Natural killer cell (primary cell): ENCODE data around the gene CRY2. TPM values are rescaled to one million over a fixed set of nuclear protein-coding genes. Genes with fewer than 3 reads are reported as not detected.
A peak's percentile ranks its signal among the peaks of the same experiment; 100 is the strongest.
"Not testable (repeated sequence)": the region's sequence is repeated elsewhere in the genome, so short reads cannot be mapped to it uniquely, and the experiment has no call there.

Experiments
- ATAC-seq, 3 donors: fragments of 150-1000 bp in 2 of 3; fragments of 200-7000 bp in 1 of 3; cut with Tn5 transposase; 1 replicate in 1 of 3; 2 replicates in 2 of 3; pipeline ENCODE4 v1.10.0; 2021; ENCODE audit warnings: mild to moderate bottlenecking in 2 of 3, moderate library complexity in 2 of 3
- DNase-seq, 2 donors: peaks; one replicate each; pipeline versions ENCODE4 v3.0.0 to v3.0.0-alpha.2; 2013 to 2021; ENCODE audit warnings: mixed read lengths in 1 of 2
- H3K27ac ChIP-seq: one replicate; pipeline ENCODE4 v1.5.1; 2013; ENCODE audit warnings: mild to moderate bottlenecking, low read length
- H3K27me3 ChIP-seq: one replicate; pipeline ENCODE4 v1.6.1; 2013; ENCODE audit warnings: low read length; ENCODE audit not compliant: control insufficient read depth, insufficient read depth
- H3K36me3 ChIP-seq: one replicate; pipeline ENCODE4 v1.6.1; 2013; ENCODE audit warnings: low read length; ENCODE audit not compliant: control insufficient read depth, insufficient read depth
- H3K4me1 ChIP-seq: one replicate; pipeline ENCODE4 v1.6.1; 2013; ENCODE audit warnings: low read length; ENCODE audit not compliant: control insufficient read depth, insufficient read depth
- H3K4me3 ChIP-seq: one replicate; pipeline ENCODE4 v1.5.1; 2013; ENCODE audit warnings: low read length
- H3K9me3 ChIP-seq: one replicate; pipeline ENCODE4 v1.6.1; 2013; ENCODE audit warnings: low read length; ENCODE audit not compliant: control insufficient read depth, insufficient read depth
- H3K27ac Mint-ChIP-seq, 2 donors: one replicate each; pipeline ENCODE4 v1.8.0; 2022; ENCODE audit warnings: mild to moderate bottlenecking in 2 of 2, mixed read lengths in 2 of 2, moderate library complexity in 1 of 2
- H3K27me3 Mint-ChIP-seq, 2 donors: one replicate each; pipeline ENCODE4 v1.8.0; 2022; ENCODE audit warnings: low read depth in 2 of 2, mixed read lengths in 2 of 2
- H3K36me3 Mint-ChIP-seq: one replicate; pipeline ENCODE4 v1.8.0; 2022; ENCODE audit warnings: mixed read lengths
- H3K4me1 Mint-ChIP-seq, 2 donors: one replicate each; pipeline ENCODE4 v1.8.0; 2022; ENCODE audit warnings: mixed read lengths in 2 of 2
- H3K4me3 Mint-ChIP-seq: one replicate; pipeline ENCODE4 v1.8.0; 2022; ENCODE audit warnings: mild to moderate bottlenecking, moderate library complexity, mixed read lengths
- H3K9me3 Mint-ChIP-seq, 2 donors: one replicate each; pipeline ENCODE4 v1.8.0; 2022; ENCODE audit warnings: mixed read lengths in 2 of 2
- CTCF ChIP-seq: fragments of 200-600 bp; IDR thresholded peaks from one replicate; pipeline ENCODE4 v1.8.0; 2022; ENCODE audit warnings: antibody characterized with exemption
- WGBS: methylation state at CpG from one replicate; pipeline ENCODE4 v1.1.7; 2013; ENCODE audit warnings: missing lambda C conversion rate; ENCODE audit not compliant: insufficient coverage; 5-methylcytosine and 5-hydroxymethylcytosine counted together
- intact Hi-C: fragments of 100-400 bp; cut with micrococcal nuclease; formaldehyde crosslinking; loops from one replicate; pipeline ENCODE4 v1.14.2; 2022
- total RNA-seq, 4 donors: library from RNA; stranded (reverse); fragments of 120-200 nt in 1 of 4; gene quantifications; one replicate each; pipeline versions ENCODE4 v1.2.3 to v1.2.4, GENCODE V29; 2013 to 2022

The CRY2 gene
- total RNA-seq, 3 donors from 2014 or later (not counting 1 experiment from before 2014, with no cell fraction given): 124 to 214 (median 141) TPM

- ATAC-seq: peak; percentile 77 to 86 (median 85)
- intact Hi-C loops: loop anchor here (1.0 kb wide), 1 partner anchor 19 kb away; no protein-coding TSS in a partner anchor
- DNase-seq: peak; percentile 79 to 80
- Histone ChIP-seq H3K4me1 (peaks cover 17% of the 10 kb centered on the region), H3K27me3 (peaks cover 27% of the 10 kb centered on the region), H3K27ac (no peak overlapping the region), H3K36me3 (no peaks in the 10 kb centered on the region), H3K9me3 (no peaks in the 10 kb centered on the region), H3K4me3 (peak overlapping the region; percentile 18)
- 1% methylated on average over 61 of the region's 62 CpGs for WGBS
- H3K4me1 Mint-ChIP-seq: peaks cover 0 to 17% of the 10 kb centered on the region in 2 donors
- H3K27me3 Mint-ChIP-seq: peaks cover 0 to 32% of the 10 kb centered on the region in 2 donors
- H3K9me3 Mint-ChIP-seq: no peaks in the 10 kb centered on the region
- TF ChIP-seq CTCF: no peak
- no peaks in the 10 kb centered on the region for H3K36me3 Mint-ChIP-seq
- peak overlapping the region; percentile 78 for H3K4me3 Mint-ChIP-seq
- peak overlapping the region in 1 of 2 donors; percentile 85 for H3K27ac Mint-ChIP-seq
These were observed 52.3 kb downstream of the CRY2 start for GRCh38 chr11:45899448-45900174.

- H3K27me3 ChIP-seq: peaks cover 27% of the 10 kb centered on the region
- 13% methylated on average over 30 of the region's 59 CpGs for WGBS
- H3K4me3 ChIP-seq, ATAC-seq, H3K9me3 Mint-ChIP-seq, DNase-seq, H3K27ac ChIP-seq, H3K36me3 Mint-ChIP-seq, H3K36me3 ChIP-seq, H3K9me3 ChIP-seq, intact Hi-C loops: not testable (repeated sequence)
- H3K4me1 ChIP-seq: peaks cover 18% of the 10 kb centered on the region
- peak overlapping the region in 1 of 2 donors; percentile 85 for H3K27ac Mint-ChIP-seq
- H3K27me3 Mint-ChIP-seq: peaks cover 0 to 26% of the 10 kb centered on the region in 2 donors
- H3K4me1 Mint-ChIP-seq: peaks cover 0 to 17% of the 10 kb centered on the region in 2 donors
- peak overlapping the region; percentile 82 for H3K4me3 Mint-ChIP-seq
These were observed 53.0 kb downstream of the CRY2 start for GRCh38 chr11:45900175-45900800.

GRCh38 chr11:45900916-45901617 is 53.8 kb downstream of the CRY2 start:
- Mint-ChIP-seq H3K9me3 (no peaks in the 10 kb centered on the region), H3K36me3 (no peaks in the 10 kb centered on the region), H3K4me3 (peak overlapping the region; percentile 82), H3K27me3 (peaks cover 0 to 23% of the 10 kb centered on the region in 2 donors), H3K4me1 (peaks cover 0 to 17% of the 10 kb centered on the region in 2 donors), H3K27ac (peak overlapping the region in 1 of 2 donors; percentile 85)
- Histone ChIP-seq H3K27ac (no peak overlapping the region), H3K9me3 (no peaks in the 10 kb centered on the region), H3K4me1 (peaks cover 26% of the 10 kb centered on the region), H3K36me3 (no peaks in the 10 kb centered on the region), H3K27me3 (peaks cover 22% of the 10 kb centered on the region), H3K4me3 (no peak overlapping the region)
- 66% methylated on average over 8 of the region's 8 CpGs for WGBS
- DNase-seq (no peak), ATAC-seq (no peak)
- TF ChIP-seq CTCF: no peak
- intact Hi-C loops: no loop called here

GRCh38 chr11:45901626-45902025 is 54.4 kb downstream of the CRY2 start:
- peaks cover 0 to 23% of the 10 kb centered on the region in 2 donors for H3K27me3 Mint-ChIP-seq
- no peak for DNase-seq
- WGBS: 91% methylated on average over 6 of the region's 6 CpGs
- no peak for TF ChIP-seq CTCF
- Histone ChIP-seq H3K27me3 (peaks cover 22% of the 10 kb centered on the region), H3K9me3 (no peaks in the 10 kb centered on the region), H3K36me3 (no peaks in the 10 kb centered on the region), H3K4me3 (no peak overlapping the region), H3K27ac (no peak overlapping the region), H3K4me1 (peaks cover 31% of the 10 kb centered on the region)
- H3K9me3 Mint-ChIP-seq: no peaks in the 10 kb centered on the region
- no peak overlapping the region for H3K4me3 Mint-ChIP-seq
- no peak for ATAC-seq
- intact Hi-C loops: no loop called here
- H3K36me3 Mint-ChIP-seq: no peaks in the 10 kb centered on the region
- H3K27ac Mint-ChIP-seq: peak overlapping the region in 1 of 2 donors; percentile 85
- H3K4me1 Mint-ChIP-seq: peaks cover 5 to 23% of the 10 kb centered on the region in 2 donors
